ENCODE data around the gene STOM. TPM values are rescaled to one million over a fixed set of nuclear protein-coding genes. Genes with fewer than 3 reads are reported as not detected.
A peak's percentile ranks its signal among the peaks of the same experiment; 100 is the strongest.
"Not testable (repeated sequence)": the region's sequence is repeated elsewhere in the genome, so short reads cannot be mapped to it uniquely, and the experiment has no call there.

STOM gene
- total and polyA plus RNA-seq, 2 donors = 28.5 to 157 TPM

- peaks cover 7 to 15% of the 10 kb centered on the region in 2 donors for H3K4me1 ChIP-seq (ENCODE audit: control insufficient read depth in 2 of 2, insufficient read depth in 2 of 2, low read length in 2 of 2)
- H3K27ac ChIP-seq (ENCODE audit: low read depth in 1 of 2, low read length in 1 of 2) = no peak overlapping the region
- no peak for DNase-seq (ENCODE audit: low read depth in 6 of 9, low spot score in 9 of 9)
- H3K27me3 ChIP-seq (ENCODE audit: control insufficient read depth in 2 of 2, insufficient read depth in 1 of 2, low read length in 1 of 2) = peaks cover 4 to 28% of the 10 kb centered on the region in 2 donors
- 84% methylated on average over 7 of the region's 7 CpGs for WGBS
- no peaks in the 10 kb centered on the region for H3K9me3 ChIP-seq (ENCODE audit: control insufficient read depth in 2 of 2, insufficient read depth in 1 of 2, low read length in 1 of 2)
- H3K4me3 ChIP-seq (ENCODE audit: low read length in 2 of 2) = no peak overlapping the region
- no peaks in the 10 kb centered on the region for H3K36me3 ChIP-seq (ENCODE audit: control insufficient read depth in 2 of 2, insufficient read depth in 2 of 2, low read length in 1 of 2)
Observed at GRCh38 chr9:121296213-121297127, 73.6 kb downstream of the STOM start.

GRCh38 chr9:121295662-121296191, 74.3 kb downstream of the STOM start:
- WGBS = 89% methylated on average over 5 of the region's 5 CpGs
- H3K4me1 ChIP-seq (ENCODE audit: control insufficient read depth in 2 of 2, insufficient read depth in 2 of 2, low read length in 2 of 2) = peaks cover 7 to 15% of the 10 kb centered on the region in 2 donors
- H3K9me3 ChIP-seq (ENCODE audit: control insufficient read depth in 2 of 2, insufficient read depth in 1 of 2, low read length in 1 of 2) = no peaks in the 10 kb centered on the region
- no peak overlapping the region for H3K4me3 ChIP-seq (ENCODE audit: low read length in 2 of 2)
- DNase-seq (ENCODE audit: low read depth in 6 of 9, low spot score in 9 of 9) = no peak
- peak overlapping the region in 1 of 2 donors; percentile 37 for H3K27ac ChIP-seq (ENCODE audit: low read depth in 1 of 2, low read length in 1 of 2)
- peaks cover 4 to 22% of the 10 kb centered on the region in 2 donors for H3K27me3 ChIP-seq (ENCODE audit: control insufficient read depth in 2 of 2, insufficient read depth in 1 of 2, low read length in 1 of 2)
- H3K36me3 ChIP-seq (ENCODE audit: control insufficient read depth in 2 of 2, insufficient read depth in 2 of 2, low read length in 1 of 2) = no peaks in the 10 kb centered on the region

GRCh38 chr9:121294866-121295661, 75.0 kb downstream of the STOM start:
- Histone ChIP-seq H3K4me3 (ENCODE audit: low read length in 2 of 2) (no peak overlapping the region), H3K27me3 (ENCODE audit: control insufficient read depth in 2 of 2, insufficient read depth in 1 of 2, low read length in 1 of 2) (peaks cover 4 to 15% of the 10 kb centered on the region in 2 donors), H3K4me1 (ENCODE audit: control insufficient read depth in 2 of 2, insufficient read depth in 2 of 2, low read length in 2 of 2) (peaks cover 7 to 9% of the 10 kb centered on the region in 2 donors), H3K9me3 (ENCODE audit: control insufficient read depth in 2 of 2, insufficient read depth in 1 of 2, low read length in 1 of 2) (no peaks in the 10 kb centered on the region), H3K27ac (ENCODE audit: low read depth in 1 of 2, low read length in 1 of 2) (peak overlapping the region in 1 of 2 donors; percentile 37), H3K36me3 (ENCODE audit: control insufficient read depth in 2 of 2, insufficient read depth in 2 of 2, low read length in 1 of 2) (no peaks in the 10 kb centered on the region)
- 97% methylated on average over 13 of the region's 13 CpGs for WGBS
- DNase-seq (ENCODE audit: low read depth in 6 of 9, low spot score in 9 of 9) = no peak

GRCh38 chr9:121294151-121294743, 75.8 kb downstream of the STOM start:
- Histone ChIP-seq H3K4me1 (ENCODE audit: control insufficient read depth in 2 of 2, insufficient read depth in 2 of 2, low read length in 2 of 2) (peaks cover under 1 to 12% of the 10 kb centered on the region in 2 donors), H3K36me3 (ENCODE audit: control insufficient read depth in 2 of 2, insufficient read depth in 2 of 2, low read length in 1 of 2) (no peaks in the 10 kb centered on the region), H3K9me3 (ENCODE audit: control insufficient read depth in 2 of 2, insufficient read depth in 1 of 2, low read length in 1 of 2) (no peaks in the 10 kb centered on the region), H3K27me3 (ENCODE audit: control insufficient read depth in 2 of 2, insufficient read depth in 1 of 2, low read length in 1 of 2) (peaks cover 0 to 9% of the 10 kb centered on the region in 2 donors), H3K4me3 (ENCODE audit: low read length in 2 of 2) (no peak overlapping the region), H3K27ac (ENCODE audit: low read depth in 1 of 2, low read length in 1 of 2) (no peak overlapping the region)
- WGBS = 95% methylated on average over 6 of the region's 6 CpGs
- DNase-seq (ENCODE audit: low read depth in 6 of 9, low spot score in 9 of 9) = no peak

GRCh38 chr9:121292801-121293241, 77.2 kb downstream of the STOM start:
- no peak overlapping the region for H3K27ac ChIP-seq (ENCODE audit: low read depth in 1 of 2, low read length in 1 of 2)
- peaks cover 0 to under 1% of the 10 kb centered on the region in 2 donors for H3K27me3 ChIP-seq (ENCODE audit: control insufficient read depth in 2 of 2, insufficient read depth in 1 of 2, low read length in 1 of 2)
- H3K4me1 ChIP-seq (ENCODE audit: control insufficient read depth in 2 of 2, insufficient read depth in 2 of 2, low read length in 2 of 2) = peaks cover 0 to 14% of the 10 kb centered on the region in 2 donors
- 95% methylated on average over 6 of the region's 6 CpGs for WGBS
- no peak for DNase-seq (ENCODE audit: low read depth in 6 of 9, low spot score in 9 of 9)
- no peak overlapping the region for H3K4me3 ChIP-seq (ENCODE audit: low read length in 2 of 2)
- H3K9me3 ChIP-seq (ENCODE audit: control insufficient read depth in 2 of 2, insufficient read depth in 1 of 2, low read length in 1 of 2) = no peaks in the 10 kb centered on the region
- H3K36me3 ChIP-seq (ENCODE audit: control insufficient read depth in 2 of 2, insufficient read depth in 2 of 2, low read length in 1 of 2) = no peaks in the 10 kb centered on the region

- H3K9me3 ChIP-seq (ENCODE audit: control insufficient read depth in 2 of 2, insufficient read depth in 1 of 2, low read length in 1 of 2) = no peaks in the 10 kb centered on the region
- no peak overlapping the region for H3K4me3 ChIP-seq (ENCODE audit: low read length in 2 of 2)
- whole genome bisulfite sequencing = 93% methylated on average over 1 of the region's 1 CpG
- H3K36me3 ChIP-seq (ENCODE audit: control insufficient read depth in 2 of 2, insufficient read depth in 2 of 2, low read length in 1 of 2) = no peaks in the 10 kb centered on the region
- no peak overlapping the region for H3K27ac ChIP-seq (ENCODE audit: low read depth in 1 of 2, low read length in 1 of 2)
- peaks cover 0 to 19% of the 10 kb centered on the region in 2 donors for H3K4me1 ChIP-seq (ENCODE audit: control insufficient read depth in 2 of 2, insufficient read depth in 2 of 2, low read length in 2 of 2)
- no peaks in the 10 kb centered on the region for H3K27me3 ChIP-seq (ENCODE audit: control insufficient read depth in 2 of 2, insufficient read depth in 1 of 2, low read length in 1 of 2)
- no peak for DNase-seq (ENCODE audit: low read depth in 6 of 9, low spot score in 9 of 9)
Observed at GRCh38 chr9:121292051-121292450, 78.0 kb downstream of the STOM start.

GRCh38 chr9:121291536-121291935, 78.5 kb downstream of the STOM start:
- DNase-seq (ENCODE audit: low read depth in 6 of 9, low spot score in 9 of 9); H3K36me3 ChIP-seq (ENCODE audit: control insufficient read depth in 2 of 2, insufficient read depth in 2 of 2, low read length in 1 of 2); H3K27ac ChIP-seq (ENCODE audit: low read depth in 1 of 2, low read length in 1 of 2); H3K27me3 ChIP-seq (ENCODE audit: control insufficient read depth in 2 of 2, insufficient read depth in 1 of 2, low read length in 1 of 2); H3K9me3 ChIP-seq (ENCODE audit: control insufficient read depth in 2 of 2, insufficient read depth in 1 of 2, low read length in 1 of 2); H3K4me3 ChIP-seq (ENCODE audit: low read length in 2 of 2): not testable (repeated sequence)
- H3K4me1 ChIP-seq (ENCODE audit: control insufficient read depth in 2 of 2, insufficient read depth in 2 of 2, low read length in 2 of 2) = peaks cover 0 to 22% of the 10 kb centered on the region in 2 donors
- WGBS = 90% methylated on average over 4 of the region's 4 CpGs

GRCh38 chr9:121289772-121290370, 80.2 kb downstream of the STOM start:
- 91% methylated on average over 7 of the region's 7 CpGs for WGBS
- Histone ChIP-seq H3K36me3 (ENCODE audit: control insufficient read depth in 2 of 2, insufficient read depth in 2 of 2, low read length in 1 of 2) (no peaks in the 10 kb centered on the region), H3K27me3 (ENCODE audit: control insufficient read depth in 2 of 2, insufficient read depth in 1 of 2, low read length in 1 of 2) (no peaks in the 10 kb centered on the region), H3K4me3 (ENCODE audit: low read length in 2 of 2) (no peak overlapping the region), H3K9me3 (ENCODE audit: control insufficient read depth in 2 of 2, insufficient read depth in 1 of 2, low read length in 1 of 2) (no peaks in the 10 kb centered on the region), H3K27ac (ENCODE audit: low read depth in 1 of 2, low read length in 1 of 2) (peak overlapping the region in 1 of 2 donors; percentile 58), H3K4me1 (ENCODE audit: control insufficient read depth in 2 of 2, insufficient read depth in 2 of 2, low read length in 2 of 2) (peaks cover 0 to 36% of the 10 kb centered on the region in 2 donors)
- DNase-seq (ENCODE audit: low read depth in 6 of 9, low spot score in 9 of 9) = no peak

Data from thymus (tissue), 11 donors.